Activated CD8-positive, alpha-beta memory T cell treated with anti-CD3 and anti-CD28 coated beads, Interleukin-2, amount 10 ng/mL, durations not matched to agents 7 days and 5 days (primary cell): ENCODE results near the gene CDH4. TPM values are rescaled to one million over a fixed set of nuclear protein-coding genes. Genes with fewer than 3 reads are reported as not detected.

Source experiments
- ATAC-seq: fragments of 150-1000 bp; cut with Tn5 transposase; one replicate; pipeline ENCODE4 v1.10.0; 2021; ENCODE audit warnings: moderate library complexity
- CTCF ChIA-PET: fragments of 350-600 bp; sonication (Branson Sonifier 250); formaldehyde crosslinking; loops from one replicate; lab custom pipeline; 2021; ENCODE audit warnings: antibody characterized with exemption; lab: Charles Lee
- DNase-seq: peaks from one replicate; pipeline ENCODE4 v3.0.0-alpha.2; 2020
- H3K27ac Mint-ChIP-seq: one replicate; pipeline ENCODE4 v1.8.0; 2021; ENCODE audit warnings: mild to moderate bottlenecking, mixed read lengths
- H3K27me3 Mint-ChIP-seq: one replicate; pipeline ENCODE4 v1.8.0; 2021; ENCODE audit warnings: mixed read lengths
- H3K36me3 Mint-ChIP-seq: one replicate; pipeline ENCODE4 v1.8.0; 2021; ENCODE audit warnings: mild to moderate bottlenecking, mixed read lengths
- H3K4me1 Mint-ChIP-seq: one replicate; pipeline ENCODE4 v1.8.0; 2021; ENCODE audit warnings: mixed read lengths
- H3K4me3 Mint-ChIP-seq: one replicate; pipeline ENCODE4 v1.8.0; 2021; ENCODE audit warnings: mild to moderate bottlenecking, moderate library complexity, mixed read lengths
- H3K9me3 Mint-ChIP-seq: one replicate; pipeline ENCODE4 v1.8.0; 2022; ENCODE audit warnings: low read depth, mixed read lengths
- total RNA-seq, 2 experiments: library from RNA; stranded (reverse); gene quantifications; one replicate each; pipeline ENCODE4 v1.2.3, GENCODE V29; 2021

CDH4 gene
- total RNA-seq, 2 experiments from 2014 or later: 0.02 TPM; not detected in 1

GRCh38 chr20:61934716-61935530, 682.9 kb downstream of the CDH4 start:
- DNase-seq: no peak
- CTCF ChIA-PET: no interaction called here
- no peak overlapping the region for H3K27ac Mint-ChIP-seq
- H3K27me3 Mint-ChIP-seq: no peaks in the 10 kb centered on the region
- no peak for ATAC-seq
- H3K36me3 Mint-ChIP-seq: no peaks in the 10 kb centered on the region
- no peaks in the 10 kb centered on the region for H3K4me1 Mint-ChIP-seq
- no peaks in the 10 kb centered on the region for H3K9me3 Mint-ChIP-seq
- no peak overlapping the region for H3K4me3 Mint-ChIP-seq

GRCh38 chr20:61935926-61936700, 684.1 kb downstream of the CDH4 start:
- Mint-ChIP-seq H3K27ac (no peak overlapping the region), H3K27me3 (no peaks in the 10 kb centered on the region), H3K36me3 (no peaks in the 10 kb centered on the region), H3K4me1 (no peaks in the 10 kb centered on the region), H3K4me3 (no peak overlapping the region), H3K9me3 (no peaks in the 10 kb centered on the region)
- ATAC-seq: no peak
- CTCF ChIA-PET: no interaction called here
- no peak for DNase-seq

DNA sequence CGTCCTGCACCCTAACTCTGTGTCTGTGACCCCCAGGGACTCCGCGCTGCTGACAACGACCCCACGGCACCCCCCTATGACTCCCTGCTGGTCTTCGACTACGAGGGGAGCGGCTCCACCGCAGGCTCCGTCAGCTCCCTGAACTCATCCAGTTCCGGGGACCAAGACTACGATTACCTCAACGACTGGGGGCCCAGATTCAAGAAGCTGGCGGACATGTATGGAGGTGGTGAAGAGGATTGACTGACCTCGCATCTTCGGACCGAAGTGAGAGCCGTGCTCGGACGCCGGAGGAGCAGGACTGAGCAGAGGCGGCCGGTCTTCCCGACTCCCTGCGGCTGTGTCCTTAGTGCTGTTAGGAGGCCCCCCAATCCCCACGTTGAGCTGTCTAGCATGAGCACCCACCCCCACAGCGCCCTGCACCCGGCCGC, 684.7 kb downstream of the CDH4 start:
- DNase-seq (no peak), ATAC-seq (no peak)
- Mint-ChIP-seq H3K9me3 (no peaks in the 10 kb centered on the region), H3K4me1 (no peaks in the 10 kb centered on the region), H3K27me3 (no peaks in the 10 kb centered on the region), H3K4me3 (no peak overlapping the region), H3K27ac (no peak overlapping the region), H3K36me3 (no peaks in the 10 kb centered on the region)
- CTCF ChIA-PET: no interaction called here

GRCh38 chr20:61937146-61937962, 685.3 kb downstream of the CDH4 start:
- ATAC-seq (no peak), DNase-seq (no peak)
- Mint-ChIP-seq H3K4me3 (no peak overlapping the region), H3K4me1 (no peaks in the 10 kb centered on the region), H3K27me3 (no peaks in the 10 kb centered on the region), H3K27ac (no peak overlapping the region), H3K9me3 (no peaks in the 10 kb centered on the region), H3K36me3 (no peaks in the 10 kb centered on the region)
- CTCF ChIA-PET: no interaction called here

- Mint-ChIP-seq H3K4me3 (no peak overlapping the region), H3K27ac (no peak overlapping the region), H3K4me1 (no peaks in the 10 kb centered on the region), H3K27me3 (no peaks in the 10 kb centered on the region), H3K36me3 (no peaks in the 10 kb centered on the region), H3K9me3 (no peaks in the 10 kb centered on the region)
- CTCF ChIA-PET: no interaction called here
- ATAC-seq (no peak), DNase-seq (no peak)
These were observed 686.1 kb downstream of the CDH4 start for GRCh38 chr20:61937963-61938838.

- H3K9me3 Mint-ChIP-seq: no peaks in the 10 kb centered on the region
- CTCF ChIA-PET: no interaction called here
- no peaks in the 10 kb centered on the region for H3K36me3 Mint-ChIP-seq
- no peaks in the 10 kb centered on the region for H3K4me1 Mint-ChIP-seq
- no peak for DNase-seq
- H3K4me3 Mint-ChIP-seq: no peak overlapping the region
- no peak overlapping the region for H3K27ac Mint-ChIP-seq
- H3K27me3 Mint-ChIP-seq: no peaks in the 10 kb centered on the region
- ATAC-seq: no peak
These were observed 687.0 kb downstream of the CDH4 start for GRCh38 chr20:61938839-61939690.

DNA sequence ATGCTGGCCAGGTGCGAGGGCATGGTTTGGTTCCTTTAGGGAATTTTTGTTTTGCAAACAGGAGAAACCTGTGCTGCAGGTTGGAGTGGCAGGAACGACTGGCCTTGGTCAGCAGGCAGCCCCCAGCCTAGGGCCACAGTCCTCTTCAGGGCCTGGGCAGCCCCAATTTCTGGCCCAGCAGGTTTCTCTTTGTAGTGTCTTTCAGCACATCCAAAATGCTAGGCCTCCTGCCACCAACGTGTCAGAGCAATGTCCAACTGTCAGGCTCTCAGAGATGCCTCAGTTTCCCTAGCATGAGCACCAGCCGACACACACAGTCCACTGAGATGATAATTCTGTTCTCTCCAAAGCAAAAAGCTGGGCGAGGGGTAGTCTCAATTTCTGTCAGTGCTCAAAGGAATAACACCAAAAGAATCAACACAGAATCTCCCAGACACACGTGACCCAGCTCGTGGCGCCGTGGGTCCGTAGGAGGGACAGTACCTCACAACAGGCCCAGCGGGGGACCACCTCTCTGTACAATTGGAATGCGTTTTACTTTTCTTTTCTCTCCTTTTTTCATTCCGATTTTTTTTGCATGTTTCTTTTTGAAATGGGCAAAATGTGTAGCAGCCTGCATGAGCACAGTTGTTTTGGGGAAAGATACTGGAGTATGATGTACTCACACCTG, 687.8 kb downstream of the CDH4 start:
- no peaks in the 10 kb centered on the region for H3K4me1 Mint-ChIP-seq
- H3K27ac Mint-ChIP-seq: no peak overlapping the region
- no peaks in the 10 kb centered on the region for H3K9me3 Mint-ChIP-seq
- no peak for ATAC-seq
- CTCF ChIA-PET: no interaction called here
- no peaks in the 10 kb centered on the region for H3K27me3 Mint-ChIP-seq
- H3K4me3 Mint-ChIP-seq: no peak overlapping the region
- H3K36me3 Mint-ChIP-seq: no peaks in the 10 kb centered on the region
- no peak for DNase-seq

- ATAC-seq: no peak
- CTCF ChIA-PET: no interaction called here
- no peak overlapping the region for H3K4me3 Mint-ChIP-seq
These were observed 688.4 kb downstream of the CDH4 start for GRCh38 chr20:61940491-61940890.

GRCh38 chr20:61940976-61941720, 689.1 kb downstream of the CDH4 start:
- ATAC-seq (no peak), DNase-seq (no peak)
- Mint-ChIP-seq H3K4me3 (no peak overlapping the region), H3K9me3 (no peaks in the 10 kb centered on the region), H3K4me1 (no peaks in the 10 kb centered on the region), H3K36me3 (no peaks in the 10 kb centered on the region), H3K27me3 (no peaks in the 10 kb centered on the region), H3K27ac (no peak overlapping the region)
- CTCF ChIA-PET: no interaction called here

More at GRCh38 chr20:61940491-61940890, 688.4 kb downstream of the CDH4 start:
- H3K4me1 Mint-ChIP-seq: no peaks in the 10 kb centered on the region
- no peak for DNase-seq
- no peak overlapping the region for H3K27ac Mint-ChIP-seq
- no peaks in the 10 kb centered on the region for H3K36me3 Mint-ChIP-seq
- no peaks in the 10 kb centered on the region for H3K27me3 Mint-ChIP-seq
- H3K9me3 Mint-ChIP-seq: no peaks in the 10 kb centered on the region

- ATAC-seq: no peak
- no peaks in the 10 kb centered on the region for H3K9me3 Mint-ChIP-seq
- H3K4me3 Mint-ChIP-seq: no peak overlapping the region
- H3K4me1 Mint-ChIP-seq: no peaks in the 10 kb centered on the region
- no peaks in the 10 kb centered on the region for H3K36me3 Mint-ChIP-seq
- no peaks in the 10 kb centered on the region for H3K27me3 Mint-ChIP-seq
- no peak for DNase-seq
- H3K27ac Mint-ChIP-seq: no peak overlapping the region
- CTCF ChIA-PET: no interaction called here
These were observed 689.8 kb downstream of the CDH4 start for GRCh38 chr20:61941721-61942405.

DNA sequence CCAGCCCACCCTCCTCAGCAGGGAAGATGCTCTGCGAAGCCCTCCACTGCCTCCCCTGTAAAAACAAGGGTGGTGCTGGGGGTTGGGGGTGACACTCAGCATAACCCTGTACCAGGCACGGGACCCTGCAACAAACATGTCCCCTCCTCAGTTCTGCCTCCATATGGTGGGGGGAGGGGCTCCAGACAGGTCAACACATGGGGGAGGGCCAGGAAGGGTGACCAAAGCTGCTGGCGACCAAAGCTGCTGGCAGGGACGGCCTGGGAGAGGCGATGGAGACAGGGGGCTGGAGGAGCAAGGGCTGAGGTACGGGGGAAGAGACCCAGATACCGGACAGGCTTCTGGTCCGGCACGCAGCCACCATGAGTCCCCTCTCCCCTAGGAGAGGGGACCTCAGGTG, 690.5 kb downstream of the CDH4 start:
- Mint-ChIP-seq H3K27ac (no peak overlapping the region), H3K4me1 (no peaks in the 10 kb centered on the region), H3K4me3 (no peak overlapping the region), H3K9me3 (no peaks in the 10 kb centered on the region), H3K36me3 (no peaks in the 10 kb centered on the region), H3K27me3 (no peaks in the 10 kb centered on the region)
- no peak for ATAC-seq
- DNase-seq: no peak
- CTCF ChIA-PET: no interaction called here
